NCI-H128 (cell line): Measurements from ENCODE around the gene FREM1.
A peak's percentile ranks its signal among the peaks of the same experiment; 100 is the strongest.

Experiments
- DNase-seq: peaks from one replicate; lab custom pipeline; 2025; ENCODE audit not compliant: unreplicated experiment; lab: John Stamatoyannopoulos, UW

The FREM1 gene

DNA sequence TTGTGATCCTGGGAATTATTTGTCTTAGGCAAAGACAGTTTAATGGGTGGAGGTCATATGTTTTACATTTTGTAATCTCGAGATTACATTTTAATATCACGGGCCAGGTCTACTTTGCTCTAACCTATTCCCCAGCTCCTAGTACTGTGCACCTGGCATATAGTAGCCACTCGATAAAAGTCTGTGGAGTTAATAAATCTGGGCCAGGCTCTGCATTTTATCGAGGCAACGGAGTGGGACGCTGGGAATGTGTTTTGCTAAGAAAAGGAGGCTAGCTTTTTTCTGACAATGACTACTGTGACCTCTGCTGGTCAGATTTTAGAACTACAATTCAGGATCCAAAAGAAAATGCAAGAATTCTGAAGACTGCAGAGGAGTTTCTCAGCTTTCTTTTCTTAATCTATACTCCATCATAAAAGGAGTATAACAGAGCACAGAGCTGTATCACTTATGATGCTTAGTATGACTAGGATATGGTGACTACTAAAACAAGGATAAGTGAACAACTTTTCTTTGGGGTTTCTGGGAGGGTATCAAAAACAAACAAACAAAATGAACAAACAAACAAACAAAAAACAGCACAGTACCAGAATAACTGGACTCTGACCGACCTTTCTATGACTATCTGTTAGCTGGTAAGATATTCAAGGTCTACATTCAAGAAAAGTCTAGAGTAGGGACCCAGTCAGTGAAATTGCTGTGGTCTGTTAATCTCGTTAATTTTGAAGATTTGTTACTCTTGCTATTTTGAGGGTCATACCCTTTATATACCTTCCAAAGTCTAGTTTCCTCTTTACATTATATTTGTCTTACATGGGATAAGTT is 141.6 kb downstream of the FREM1 start:
- peak; percentile 68 for DNase-seq

DNA sequence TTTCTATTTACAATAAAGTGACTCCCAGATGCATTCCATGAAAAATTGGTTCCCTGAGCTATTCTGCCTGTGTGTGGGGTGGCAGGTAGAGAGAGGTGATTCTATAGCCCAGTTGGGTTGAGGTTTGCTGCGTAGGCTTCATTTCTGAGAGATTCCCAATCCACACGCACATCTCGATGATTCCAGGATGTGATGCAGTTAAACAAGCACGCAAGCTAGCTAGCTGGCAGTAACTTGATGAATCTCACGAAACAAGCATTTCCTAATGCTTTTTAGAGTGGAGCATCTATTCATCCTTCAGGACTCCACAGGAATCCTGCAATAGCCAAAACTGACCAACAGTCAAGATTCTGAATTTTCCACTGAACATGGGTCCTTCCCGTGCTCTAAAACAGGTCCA is 143.9 kb downstream of the FREM1 start:
- DNase-seq, result no peak

DNA sequence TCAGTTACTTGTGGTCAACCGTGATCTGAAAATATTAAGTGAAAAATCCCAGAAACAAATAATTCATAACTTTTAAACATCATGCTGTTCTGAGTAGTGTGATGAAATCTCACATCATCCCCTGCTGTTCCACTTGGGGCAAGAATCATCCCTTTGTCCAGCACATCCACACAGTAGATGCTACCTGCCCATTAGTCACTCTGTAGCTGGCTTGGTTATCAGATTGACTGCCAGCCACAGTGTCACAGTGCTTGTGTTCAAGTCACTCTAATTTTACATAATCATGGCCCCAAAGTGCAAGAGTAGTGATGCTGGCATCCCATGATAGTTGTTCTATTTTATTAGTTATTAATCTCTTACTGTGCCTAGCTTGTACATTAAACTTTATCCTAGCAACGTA is 148.6 kb downstream of the FREM1 start:
- DNase-seq, result no peak

DNA sequence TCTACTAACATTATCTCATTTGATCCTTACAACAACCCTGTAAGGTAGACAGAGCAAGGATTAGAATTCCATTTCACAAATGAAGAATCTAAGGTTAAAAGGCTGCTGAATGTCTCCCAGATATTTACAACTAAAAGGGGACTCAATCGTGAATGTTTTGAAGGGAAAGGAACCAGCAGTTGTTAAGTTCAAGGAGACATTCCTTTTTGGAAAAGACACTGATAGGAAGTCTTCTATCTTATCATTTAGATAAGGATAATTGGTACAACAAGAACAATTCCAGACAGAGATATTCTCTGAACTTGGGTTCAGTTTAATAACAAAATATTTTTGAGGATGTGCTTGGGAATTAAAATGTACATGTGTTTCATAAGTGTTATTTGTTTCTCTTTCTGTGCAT is 150.2 kb downstream of the FREM1 start:
- DNase-seq, result no peak

DNA sequence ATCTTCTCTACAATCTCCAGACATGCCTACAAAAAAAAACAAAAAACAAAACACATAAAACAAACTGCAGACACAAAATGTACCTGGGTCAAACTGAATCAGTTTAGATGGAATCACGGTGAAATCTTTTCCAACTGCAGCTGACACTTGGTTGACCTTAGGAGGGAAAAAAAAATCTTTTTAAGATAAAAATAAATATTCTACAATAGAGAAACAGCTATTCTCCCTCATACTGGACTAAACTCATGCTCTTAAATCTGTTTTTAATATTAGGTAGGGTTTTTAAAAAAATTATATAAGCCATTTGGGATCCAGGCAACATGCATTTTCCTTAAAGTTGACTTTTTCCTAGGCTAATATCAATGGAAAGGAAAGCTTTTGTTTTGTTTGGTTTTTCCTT is 153.9 kb downstream of the FREM1 start:
- no peak for DNase-seq

DNA sequence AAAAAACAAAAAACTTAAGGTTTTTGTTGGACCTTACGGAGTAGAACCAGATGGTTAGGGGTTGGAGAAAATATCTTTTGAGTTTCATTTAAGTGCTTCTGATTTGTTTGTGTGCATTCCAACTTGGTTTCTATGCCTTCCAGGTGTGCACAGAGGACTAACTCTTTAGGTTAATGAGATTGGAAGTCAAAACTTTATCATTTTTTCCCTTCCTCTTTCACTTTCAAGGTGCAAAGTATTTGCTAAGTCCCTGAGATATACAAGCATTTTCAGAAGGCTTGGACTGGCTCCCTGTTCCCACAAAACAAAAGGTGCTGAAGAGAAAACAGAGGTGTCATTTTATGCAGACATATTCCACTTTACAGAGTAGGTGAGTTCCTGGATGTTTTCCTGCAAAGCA is 157.4 kb downstream of the FREM1 start:
- no peak for DNase-seq

DNA sequence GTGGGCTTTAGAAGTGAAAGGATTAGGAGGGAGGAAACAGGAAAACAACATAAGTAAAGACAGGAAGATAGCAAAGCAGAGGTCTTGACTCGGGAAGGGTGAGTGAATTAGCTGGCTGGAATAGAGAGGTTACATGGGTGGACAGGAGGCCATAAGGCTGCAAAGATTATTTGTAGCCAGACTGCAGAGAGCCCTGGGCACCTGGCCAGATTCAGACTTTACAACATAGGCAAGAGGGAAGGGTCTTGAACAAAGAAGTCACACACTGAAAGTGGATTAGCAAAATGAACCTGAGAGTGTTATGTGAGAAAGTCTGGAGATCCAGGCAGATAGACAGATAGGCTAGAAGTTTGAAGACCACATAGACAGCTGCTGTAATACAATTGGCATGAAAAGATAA is 158.0 kb downstream of the FREM1 start:
- no peak for DNase-seq

DNA sequence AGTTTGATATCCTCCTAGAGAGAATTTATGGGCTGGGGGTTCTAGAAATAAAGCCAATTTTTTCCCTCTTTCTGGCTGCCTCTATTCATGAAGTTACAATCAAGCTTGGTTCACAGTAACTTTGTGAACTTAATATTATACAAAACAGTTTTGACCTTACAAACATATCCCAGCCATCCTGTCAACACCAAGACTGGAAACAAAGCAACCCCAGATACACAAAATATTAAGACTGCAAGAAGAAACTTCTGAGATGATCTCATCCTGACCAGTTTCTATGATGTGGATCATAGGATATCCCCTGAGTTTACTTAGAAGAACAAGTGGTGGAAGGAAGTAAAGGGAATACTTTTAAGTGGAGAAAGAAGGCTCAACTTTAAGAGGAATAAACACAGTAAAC is 159.4 kb downstream of the FREM1 start:
- DNase-seq, result no peak

DNA sequence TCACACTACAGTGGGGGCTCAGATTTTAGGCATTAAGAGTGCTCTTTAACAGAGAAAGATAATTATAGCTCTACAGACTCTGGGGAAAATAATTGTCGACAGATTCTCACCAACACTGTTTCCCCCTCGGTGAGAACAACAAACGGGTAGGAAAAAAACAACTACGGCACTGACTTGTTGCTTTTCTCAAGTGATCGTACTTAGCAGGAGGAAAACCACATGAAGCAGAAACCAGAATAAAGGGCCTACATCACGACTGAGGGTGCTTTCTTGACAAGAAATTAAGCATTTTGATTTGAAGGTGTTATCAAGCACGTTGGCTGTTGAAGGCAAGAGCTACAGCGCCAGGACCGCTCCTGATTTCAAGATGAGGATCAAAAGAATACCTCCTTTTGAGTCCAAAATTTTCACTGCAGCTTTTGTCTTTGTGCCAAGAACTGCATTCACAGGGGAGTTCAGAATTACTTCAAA is 160.5 kb downstream of the FREM1 start:
- DNase-seq, result no peak

DNA sequence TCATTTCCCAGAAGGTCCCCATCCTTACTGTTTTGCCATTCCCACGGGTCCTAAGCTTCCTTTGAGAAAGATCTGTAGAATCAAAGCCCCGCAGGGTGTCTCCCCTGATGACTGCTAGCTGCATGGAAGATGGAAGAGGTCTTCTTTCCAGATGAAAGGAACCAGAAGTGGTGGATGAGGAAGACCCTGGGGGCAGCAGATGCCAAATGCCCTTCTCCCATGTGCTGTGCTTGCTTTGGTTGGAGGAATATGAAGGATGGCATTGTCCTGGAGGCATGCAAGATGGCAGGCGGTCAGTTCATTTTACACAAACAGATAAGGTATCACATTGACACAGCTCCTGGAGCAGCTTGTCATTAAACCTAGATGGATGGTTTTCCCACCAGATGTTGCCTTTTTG is 161.9 kb downstream of the FREM1 start:
- DNase-seq, result no peak

DNA sequence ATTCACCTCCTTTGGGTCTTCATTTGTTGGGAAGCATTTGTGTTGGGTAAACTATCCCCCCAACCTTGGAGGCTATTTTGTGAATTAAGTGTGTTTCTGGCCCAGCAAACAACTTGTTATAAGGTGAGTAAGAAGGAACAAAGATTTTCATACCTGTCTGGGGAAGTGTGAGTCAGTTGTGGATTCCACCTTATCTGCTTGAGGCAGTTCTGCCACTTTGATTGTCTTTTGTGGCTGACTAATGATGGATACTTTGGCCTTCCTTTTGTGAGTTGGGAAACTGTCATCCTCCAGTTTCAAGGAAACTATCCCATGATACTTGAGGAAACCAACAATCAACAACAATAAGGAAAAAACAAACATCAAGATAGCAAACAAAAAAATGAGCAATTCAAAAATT is 163.1 kb downstream of the FREM1 start:
- DNase-seq, result no peak

DNA sequence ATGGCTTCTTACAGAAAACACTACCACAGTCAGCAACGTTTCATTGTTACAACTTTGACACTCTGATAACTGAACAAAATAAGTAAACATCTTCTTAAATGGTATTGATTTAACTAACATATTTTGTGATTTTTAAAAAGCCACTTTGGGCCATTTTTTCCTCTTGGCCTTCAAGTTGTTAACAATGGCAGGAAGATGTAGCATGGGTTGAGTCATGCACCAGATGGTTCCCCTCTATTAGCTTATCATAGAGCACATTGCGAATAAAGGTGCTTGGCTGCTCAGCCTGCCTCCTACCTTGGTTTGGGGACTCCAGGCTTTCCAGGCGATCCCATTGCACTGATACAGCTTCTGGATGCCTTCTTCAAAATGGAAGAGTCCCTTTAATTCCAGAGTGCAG is 163.6 kb downstream of the FREM1 start:
- no peak for DNase-seq

DNA sequence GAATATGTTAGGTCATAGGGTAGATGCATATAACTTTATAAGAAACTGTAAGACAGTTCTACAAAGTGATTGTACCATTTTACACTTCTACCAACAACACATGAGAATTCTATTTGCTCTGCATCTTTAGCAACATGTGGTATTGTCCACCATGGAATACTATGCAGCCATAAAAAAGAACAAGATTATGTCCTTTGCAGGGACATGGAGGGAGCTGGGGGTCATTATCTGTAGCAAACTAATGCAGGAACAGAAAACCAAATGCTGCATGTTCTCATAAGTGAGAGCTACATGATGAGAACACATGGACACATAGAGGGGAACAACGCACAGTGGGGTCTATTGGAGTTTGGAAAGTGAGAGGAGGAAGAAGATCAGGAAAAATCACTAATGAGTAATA is 165.5 kb downstream of the FREM1 start:
- no peak for DNase-seq

DNA sequence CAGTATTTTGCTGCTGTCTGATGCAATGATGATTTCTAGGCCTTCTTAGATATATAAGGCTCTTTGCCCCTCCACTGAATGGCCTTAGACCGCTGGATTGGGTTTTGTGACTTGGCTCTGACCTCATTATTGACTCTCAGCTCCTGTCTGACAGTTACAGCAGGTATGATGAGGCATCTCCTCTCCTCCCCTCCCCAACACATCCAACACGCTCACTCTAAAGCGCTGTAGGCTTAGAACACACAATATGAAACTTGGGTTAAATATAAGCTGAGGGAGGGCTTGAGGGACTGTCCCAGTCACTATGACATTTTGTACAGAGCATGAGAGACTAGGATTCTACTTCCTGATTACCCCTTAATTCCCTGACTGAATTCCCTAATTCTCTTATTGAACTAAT is 168.9 kb downstream of the FREM1 start:
- DNase-seq, result no peak

DNA sequence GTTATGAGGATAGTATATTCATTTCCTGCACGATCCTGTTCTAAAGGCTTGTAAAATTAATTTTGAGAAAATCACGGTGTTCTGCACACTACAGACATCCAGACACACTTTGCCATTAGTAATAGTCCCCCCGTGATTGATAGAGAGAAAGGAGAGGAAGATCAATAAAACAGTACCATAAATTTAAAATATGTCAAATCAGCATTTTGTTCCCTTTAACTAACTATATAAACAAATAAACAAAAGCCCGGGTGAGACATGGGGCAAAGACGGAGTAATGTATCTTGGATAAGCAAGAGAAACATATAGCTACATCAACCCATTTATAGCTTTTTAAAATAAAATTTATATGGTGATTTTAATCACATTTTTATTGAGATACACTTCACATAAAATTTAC is 177.1 kb downstream of the FREM1 start:
- no peak for DNase-seq

DNA sequence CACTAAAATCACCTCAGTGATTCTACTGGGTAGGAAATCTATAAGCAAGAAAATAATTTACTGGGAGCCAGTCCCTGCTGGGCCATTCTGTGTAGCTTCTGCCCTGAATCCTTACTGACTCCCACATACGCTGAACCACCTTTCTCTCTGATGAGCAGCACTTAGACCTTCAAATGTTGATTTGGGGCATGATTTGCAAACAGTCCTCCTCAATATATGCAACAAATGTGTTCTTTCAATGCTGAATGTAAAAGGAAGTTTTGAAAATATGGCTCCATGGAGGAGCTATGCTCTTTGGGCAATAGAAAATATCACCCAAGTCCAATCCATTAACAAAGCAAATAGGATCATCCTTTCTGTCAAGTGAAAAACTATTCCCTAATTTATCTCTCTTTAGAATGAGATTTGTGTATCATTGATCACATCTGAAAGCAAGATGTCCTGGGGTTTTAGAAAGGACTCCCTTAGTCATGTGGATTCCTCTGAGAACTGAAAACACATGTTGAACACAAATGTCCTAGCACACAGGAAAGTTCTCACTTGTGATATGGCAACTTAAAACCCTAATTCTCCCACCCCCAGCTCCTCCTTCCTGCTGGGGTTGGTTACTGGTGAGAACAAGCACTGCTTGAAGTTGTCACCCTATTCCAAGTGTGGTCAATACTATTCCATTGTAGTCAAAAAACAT is 178.8 kb downstream of the FREM1 start:
- no peak for DNase-seq

DNA sequence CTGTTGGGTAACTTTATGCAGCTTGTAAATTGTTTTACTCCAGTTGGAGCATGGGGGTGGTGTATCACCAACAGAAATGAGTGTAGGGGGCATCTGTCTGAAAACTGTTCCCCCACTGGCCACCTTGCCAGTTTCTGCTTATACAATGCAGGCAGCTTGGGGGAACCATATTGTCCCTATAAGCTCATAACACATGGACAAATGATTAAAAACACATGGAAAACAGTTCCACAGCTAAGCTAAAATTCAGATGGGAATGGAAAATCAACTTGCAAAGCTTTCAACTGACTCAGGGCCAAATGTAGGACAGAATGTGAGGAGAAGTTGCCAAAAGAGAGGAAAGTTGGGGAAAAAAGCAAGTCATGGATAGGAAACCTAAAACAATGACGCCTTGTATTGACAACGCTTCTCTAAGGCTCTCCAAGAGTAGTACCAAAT is 179.7 kb downstream of the FREM1 start:
- DNase-seq, result no peak

DNA sequence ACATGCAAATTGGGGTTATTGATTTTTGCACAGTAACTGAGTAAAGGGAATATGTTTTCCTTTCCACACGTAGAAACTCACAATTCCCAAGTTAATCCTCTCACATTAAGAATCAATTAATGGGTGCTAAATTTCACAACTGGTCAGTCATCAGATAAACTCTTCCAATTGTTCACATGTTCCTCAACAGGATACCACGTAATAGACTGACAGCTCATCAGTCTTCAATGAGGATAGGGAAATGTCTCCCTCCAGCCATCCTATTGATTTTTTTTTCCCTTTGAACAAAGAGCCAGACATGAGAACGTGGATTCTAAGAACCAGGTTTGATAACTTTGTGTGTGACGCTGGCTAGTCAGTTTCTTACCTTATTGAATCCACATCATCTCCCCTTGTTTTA is 186.9 kb downstream of the FREM1 start:
- DNase-seq, result no peak

DNA sequence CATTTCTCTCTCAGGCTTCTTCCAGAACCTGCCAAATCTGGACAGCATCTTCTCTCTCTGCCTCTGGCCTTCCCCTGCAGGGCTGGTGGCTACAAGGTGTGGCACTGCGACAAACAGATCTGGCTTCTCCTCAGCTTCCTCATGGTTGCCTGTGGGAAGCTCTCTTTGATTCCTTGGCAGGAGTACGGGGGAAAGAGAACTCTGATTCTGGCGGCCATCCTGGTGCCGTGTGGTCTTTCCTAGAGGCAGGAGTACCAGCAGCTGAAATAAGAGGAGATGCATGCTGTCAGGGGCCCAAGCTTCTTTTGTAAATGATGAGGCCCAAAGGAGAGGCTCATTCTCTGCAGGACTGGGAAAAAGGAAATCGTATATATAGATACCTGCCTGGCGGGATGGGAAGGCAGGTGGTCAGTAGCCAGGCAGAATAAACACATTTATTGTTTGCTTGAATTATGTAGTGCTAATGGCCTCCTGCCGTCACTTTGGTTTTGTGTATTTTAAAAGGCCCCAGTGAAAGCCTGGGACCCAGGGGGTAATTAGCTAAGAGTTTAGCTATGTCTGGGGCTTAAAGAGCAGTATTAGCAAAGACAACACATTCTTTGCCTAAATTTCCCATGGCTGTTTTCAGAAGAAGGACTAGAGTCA is 187.7 kb downstream of the FREM1 start, which contains the start of gene CER1:
Gene CER1 (minus strand): TSS at position 343 of the 645 bp plus-strand sequence. CDS start 61 bp downstream, at position 282.
- DNase-seq, result peak; percentile 32

DNA sequence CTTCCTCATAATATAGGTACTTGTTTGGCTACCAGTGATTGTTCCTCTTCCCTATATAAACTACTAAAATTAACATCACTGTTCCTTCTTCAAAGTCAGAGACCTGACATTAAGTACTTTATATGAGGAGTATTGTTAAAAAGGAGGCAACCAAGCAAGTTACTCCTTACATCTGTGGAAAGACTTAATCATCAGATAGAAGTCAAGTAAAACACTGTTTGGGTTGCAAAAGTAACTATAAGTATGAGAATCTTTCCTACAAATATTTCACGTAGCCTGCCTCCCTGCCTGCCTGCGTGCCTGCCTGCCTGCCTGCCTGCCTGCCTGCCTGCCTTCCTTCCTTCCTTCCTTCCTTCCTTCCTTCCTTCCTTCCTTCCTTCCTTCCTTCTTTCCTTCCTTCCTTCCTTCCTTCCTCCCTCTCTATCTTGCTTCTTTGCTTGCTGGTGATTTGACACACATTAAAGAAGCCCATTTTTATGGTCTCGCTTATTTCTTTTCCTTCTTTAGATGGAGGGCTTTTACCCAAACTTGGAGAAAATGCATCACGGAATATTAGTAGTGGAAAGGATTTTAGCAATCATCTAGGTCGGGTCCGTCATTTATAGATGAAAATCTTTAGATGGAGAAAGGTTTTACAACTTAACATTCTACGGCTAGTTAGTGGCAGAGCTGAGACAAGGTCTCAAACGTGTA is 190.9 kb downstream of the FREM1 start:
- DNase-seq, result no peak

DNA sequence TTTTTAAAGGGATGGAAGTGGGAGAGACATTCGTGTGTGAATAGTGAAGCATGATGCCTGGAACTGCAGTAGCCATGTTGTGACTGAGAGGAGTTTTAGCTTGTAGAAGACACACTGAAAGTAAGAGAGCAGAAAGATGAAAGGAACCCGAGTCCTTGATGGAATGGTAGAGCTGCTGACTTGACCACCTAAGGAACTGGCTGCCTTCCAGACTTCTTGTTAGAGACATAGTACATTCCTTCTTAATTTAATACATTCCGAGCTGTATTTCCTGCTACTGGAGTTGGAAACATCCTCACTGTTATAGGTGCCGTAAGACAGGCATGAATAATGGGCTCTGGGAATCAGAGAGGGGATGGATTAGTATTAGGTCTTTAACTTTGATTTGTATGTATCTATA is 195.1 kb downstream of the FREM1 start:
- DNase-seq, result no peak
